GF-D8 (cell line): ENCODE measurements around the gene BCR.
"Not testable (repeated sequence)": the region's sequence is repeated elsewhere in the genome, so short reads cannot be mapped to it uniquely, and the experiment has no call there.

Experiments used
- DNase-seq: peaks from one replicate; lab custom pipeline; 2025; lab: John Stamatoyannopoulos, UW

BCR gene

DNA sequence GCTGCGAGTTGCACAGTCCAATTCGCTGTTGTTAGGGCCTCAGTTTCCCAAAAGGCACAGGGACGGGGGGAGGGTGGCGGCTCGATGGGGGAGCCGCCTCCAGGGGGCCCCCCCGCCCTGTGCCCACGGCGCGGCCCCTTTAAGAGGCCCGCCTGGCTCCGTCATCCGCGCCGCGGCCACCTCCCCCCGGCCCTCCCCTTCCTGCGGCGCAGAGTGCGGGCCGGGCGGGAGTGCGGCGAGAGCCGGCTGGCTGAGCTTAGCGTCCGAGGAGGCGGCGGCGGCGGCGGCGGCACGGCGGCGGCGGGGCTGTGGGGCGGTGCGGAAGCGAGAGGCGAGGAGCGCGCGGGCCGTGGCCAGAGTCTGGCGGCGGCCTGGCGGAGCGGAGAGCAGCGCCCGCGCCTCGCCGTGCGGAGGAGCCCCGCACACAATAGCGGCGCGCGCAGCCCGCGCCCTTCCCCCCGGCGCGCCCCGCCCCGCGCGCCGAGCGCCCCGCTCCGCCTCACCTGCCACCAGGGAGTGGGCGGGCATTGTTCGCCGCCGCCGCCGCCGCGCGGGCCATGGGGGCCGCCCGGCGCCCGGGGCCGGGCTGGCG lies at the start of gene BCR:
Gene BCR (plus strand): TSS at position 209 of the 592 bp plus-strand sequence. CDS start 452 bp downstream, outside the sequence.
- DNase-seq: no peak

GRCh38 chr22:23130697-23131096 lies 49.6 kb upstream of the BCR start:
- no peak for DNase-seq

GRCh38 chr22:23131931-23132330 lies 48.4 kb upstream of the BCR start:
- no peak for DNase-seq

GRCh38 chr22:23132376-23133091 lies 47.8 kb upstream of the BCR start:
- no peak for DNase-seq

DNA sequence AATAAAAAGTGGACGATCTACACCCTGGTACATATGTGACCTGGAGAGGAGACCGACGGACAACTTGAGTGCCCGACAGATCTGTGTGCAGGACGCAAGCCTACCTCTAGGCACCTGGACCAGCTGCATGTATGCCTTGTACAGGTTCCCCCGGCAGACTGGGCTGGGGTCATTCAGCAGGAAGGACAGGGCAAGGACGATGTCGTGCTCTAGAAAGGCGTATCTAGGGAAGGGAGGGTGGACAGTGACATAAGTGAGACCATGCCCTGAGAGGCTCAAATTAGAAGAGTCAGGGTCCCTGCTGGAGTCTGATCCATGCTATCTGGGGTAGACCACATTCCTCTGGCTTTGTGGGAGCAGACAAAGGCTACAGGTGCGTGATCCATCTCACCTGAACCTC lies 46.4 kb upstream of the BCR start:
- no peak for DNase-seq

- not testable (repeated sequence) for DNase-seq
These were observed 43.3 kb upstream of the BCR start for GRCh38 chr22:23136991-23137390.

GRCh38 chr22:23137468-23137867 lies 42.8 kb upstream of the BCR start:
- no peak for DNase-seq

DNA sequence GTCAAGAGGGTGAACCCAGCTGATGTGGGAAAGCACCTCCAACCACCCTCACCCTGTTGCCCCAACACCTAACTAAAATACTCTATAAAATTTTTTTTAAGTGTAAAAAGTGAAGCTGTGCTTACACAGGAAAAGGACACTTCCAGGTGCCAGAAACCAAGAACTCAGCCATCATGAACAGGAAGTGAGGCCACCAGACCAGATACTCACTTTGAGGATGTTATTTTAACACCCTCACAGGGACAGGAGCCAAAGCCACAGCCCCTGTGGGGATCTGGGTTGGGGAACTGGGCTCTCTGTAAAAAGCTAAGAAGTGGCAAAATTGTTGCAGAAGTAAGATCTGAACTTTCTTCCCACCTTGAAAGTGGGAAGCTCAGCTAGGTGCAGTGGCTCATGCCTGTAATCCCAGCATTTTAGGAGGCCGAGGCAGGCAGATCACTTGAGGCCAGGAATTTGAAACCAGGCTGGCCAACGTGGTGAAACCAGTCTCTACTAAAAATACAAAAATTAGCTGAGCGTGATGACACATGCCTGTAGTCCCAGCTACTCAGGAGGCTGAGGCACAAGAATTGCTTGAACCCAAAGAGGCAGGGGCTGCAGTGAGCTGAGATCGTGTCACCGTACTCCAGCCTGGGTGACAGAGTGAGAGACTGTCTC lies 42.3 kb upstream of the BCR start:
- DNase-seq: peak; percentile 70

DNA sequence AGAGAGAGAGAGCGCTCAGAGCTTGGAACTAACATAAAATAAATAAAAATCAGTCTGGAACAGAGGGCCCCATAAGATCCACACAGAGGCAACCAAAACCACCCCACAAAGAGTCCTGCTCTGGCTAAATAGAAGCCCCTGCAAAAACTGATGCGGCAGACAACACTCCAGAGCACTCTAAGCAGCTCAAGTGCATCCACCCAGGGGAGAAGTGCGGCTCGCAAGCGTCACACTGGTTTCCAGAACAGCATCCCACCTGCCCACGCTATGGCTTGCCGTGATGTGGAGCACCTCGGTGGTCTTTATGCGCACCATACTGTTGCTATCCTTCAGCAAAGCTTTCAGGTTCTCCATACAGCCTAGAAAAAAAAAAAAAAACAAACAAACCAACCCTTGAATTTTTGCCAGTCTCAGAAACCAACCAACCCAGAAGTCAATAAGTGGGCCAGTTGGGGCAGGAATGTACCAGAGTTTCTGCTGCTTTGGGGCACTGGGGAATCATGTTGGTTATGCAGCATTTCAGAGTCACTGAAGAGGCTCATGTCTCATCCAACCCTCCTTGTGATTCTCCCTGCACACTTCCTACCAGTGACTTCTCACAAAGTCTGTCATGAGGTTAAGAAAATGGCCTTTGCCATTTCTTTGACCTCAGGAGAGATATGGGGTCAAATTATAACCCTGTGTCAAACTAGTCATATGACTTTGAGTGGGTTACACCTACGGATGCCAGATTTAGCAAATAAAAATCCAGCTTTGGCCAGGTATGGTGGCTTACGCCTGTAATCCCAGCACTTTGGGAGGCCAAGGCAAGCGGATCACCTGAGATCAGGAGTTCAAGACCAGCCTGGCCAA lies 41.5 kb upstream of the BCR start:
- DNase-seq: no peak

GRCh38 chr22:23140385-23140784 lies 39.9 kb upstream of the BCR start:
- no peak for DNase-seq

GRCh38 chr22:23142546-23143105 lies 37.7 kb upstream of the BCR start:
- DNase-seq: no peak

GRCh38 chr22:23143119-23143518 lies 37.2 kb upstream of the BCR start:
- no peak for DNase-seq

DNA sequence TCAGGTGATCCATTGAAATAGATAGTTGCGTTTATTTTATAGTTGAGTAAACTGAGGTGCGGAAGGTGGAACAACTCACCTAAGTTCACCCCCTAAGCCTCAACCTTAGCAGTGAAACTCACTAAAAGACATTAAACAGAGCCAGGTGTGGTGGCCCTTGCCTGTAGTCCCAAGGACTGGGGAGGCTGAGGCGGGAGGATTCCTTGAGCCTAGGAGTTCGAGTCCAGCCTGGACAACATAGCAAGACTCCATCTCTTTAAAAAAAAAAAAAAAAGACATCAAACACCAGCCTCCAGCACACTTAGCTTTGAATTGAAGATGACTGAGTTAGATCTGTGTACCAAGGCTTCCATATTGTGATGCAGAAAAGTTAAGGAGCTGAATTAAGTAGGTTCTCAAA lies 35.9 kb upstream of the BCR start:
- DNase-seq: no peak

- DNase-seq: no peak
These were observed 35.1 kb upstream of the BCR start, which contains the start of gene RAB36 for GRCh38 chr22:23144932-23145877. RAB36 (plus strand) TSS chr22:23145477; CDS start chr22:23146617, 1,140 bp downstream.

- DNase-seq: no peak
These were observed 34.3 kb upstream of the BCR start for GRCh38 chr22:23145878-23146470.

DNA sequence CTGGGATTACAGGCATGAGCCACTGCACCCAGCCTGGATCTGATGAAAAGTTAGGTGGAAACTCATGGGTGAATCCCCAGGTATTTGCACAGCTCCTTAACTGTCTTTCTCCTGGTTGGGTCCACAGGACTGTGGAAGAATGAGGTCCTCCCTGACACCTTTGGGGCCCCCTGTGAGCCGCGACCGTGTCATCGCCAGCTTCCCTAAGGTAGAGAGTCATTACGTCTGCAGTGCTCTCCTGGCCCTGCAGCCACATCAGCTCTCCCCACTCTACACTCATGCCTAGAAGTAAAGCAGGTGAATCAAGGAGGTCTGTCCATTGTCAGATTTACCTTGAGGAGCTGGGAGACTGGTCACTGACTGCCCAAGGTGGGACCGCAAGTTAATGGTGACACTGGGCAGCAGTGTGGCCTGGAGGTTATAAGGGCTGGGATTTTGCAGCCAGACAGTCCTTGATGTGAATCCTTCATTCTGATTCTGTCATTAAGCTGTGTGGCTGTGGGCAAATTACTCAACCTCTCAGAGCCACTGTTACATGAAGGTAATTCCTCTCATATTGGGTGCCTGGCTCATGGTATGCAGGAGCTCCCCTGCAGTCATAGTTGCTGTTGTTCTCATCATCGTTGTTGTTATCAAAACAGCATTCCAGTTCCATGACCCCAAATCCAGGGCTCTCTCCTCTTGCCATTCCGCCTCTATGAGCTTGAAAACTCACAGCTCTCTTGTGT lies 33.7 kb upstream of the BCR start:
- no peak for DNase-seq

- DNase-seq: peak; percentile 5
These were observed 32.5 kb upstream of the BCR start for GRCh38 chr22:23147617-23148387.

GRCh38 chr22:23149743-23150238 lies 30.5 kb upstream of the BCR start:
- no peak for DNase-seq

GRCh38 chr22:23150762-23151161 lies 29.5 kb upstream of the BCR start:
- DNase-seq: no peak
